Fibroblast of the conjunctiva (primary cell): ENCODE measurements around the gene TUBA3C.

ENCODE experiments used
- DNase-seq: peaks from one replicate; pipeline ENCODE4 v3.0.0-alpha.2; 2010; ENCODE audit warnings: low read depth

Gene TUBA3C

GRCh38 chr13:19161308-19161707, 20.3 kb downstream of the TUBA3C start:
- DNase-seq: no peak

- DNase-seq: no peak
These were observed 21.7 kb downstream of the TUBA3C start for GRCh38 chr13:19159761-19160420.

GRCh38 chr13:19159181-19159580, 22.4 kb downstream of the TUBA3C start:
- no peak for DNase-seq

- no peak for DNase-seq
These were observed 23.0 kb downstream of the TUBA3C start for GRCh38 chr13:19158526-19159174.

GRCh38 chr13:19158006-19158405, 23.6 kb downstream of the TUBA3C start:
- DNase-seq: no peak

GRCh38 chr13:19157461-19157860, 24.2 kb downstream of the TUBA3C start:
- no peak for DNase-seq

- no peak for DNase-seq
These were observed 25.4 kb downstream of the TUBA3C start for GRCh38 chr13:19156013-19156825.

- DNase-seq: no peak
These were observed 26.2 kb downstream of the TUBA3C start for GRCh38 chr13:19155321-19155861.

GRCh38 chr13:19154843-19155242, 26.8 kb downstream of the TUBA3C start:
- no peak for DNase-seq

GRCh38 chr13:19153782-19154450, 27.7 kb downstream of the TUBA3C start:
- DNase-seq: no peak

GRCh38 chr13:19152403-19152802, 29.2 kb downstream of the TUBA3C start:
- DNase-seq: no peak

- no peak for DNase-seq
These were observed 29.9 kb downstream of the TUBA3C start for GRCh38 chr13:19151581-19152263.

GRCh38 chr13:19150712-19151228, 30.9 kb downstream of the TUBA3C start:
- DNase-seq: no peak

GRCh38 chr13:19150226-19150625, 31.4 kb downstream of the TUBA3C start:
- DNase-seq: no peak

- no peak for DNase-seq
These were observed 33.1 kb downstream of the TUBA3C start for GRCh38 chr13:19148561-19148960.
